H1 (cell line): Measurements from ENCODE around the gene FBLIM1. TPM values are rescaled to one million over a fixed set of nuclear protein-coding genes. Genes with fewer than 3 reads are reported as not detected.

ENCODE experiments used
- CTCF ChIA-PET: fragments of 300-600 bp; sonication (Branson Sonifier 250); formaldehyde crosslinking; loops from one replicate; lab custom pipeline; 2021; ENCODE audit not compliant: partially characterized antibody; lab: Charles Lee
- POLR2A ChIA-PET: fragments of 300-600 bp; sonication (Branson Sonifier 250); formaldehyde crosslinking; loops from one replicate; lab custom pipeline; 2021; ENCODE audit warnings: inconsistent platforms; ENCODE audit not compliant: partially characterized antibody; lab: Charles Lee
- DNase-seq, 2 experiments: peaks; one replicate each; pipeline versions ENCODE4 v3.0.0 to v3.0.0-alpha.2; 2010 to 2022; ENCODE audit warnings: low spot score in 2 of 2, low read depth in 1 of 2, mixed read lengths in 1 of 2
- FAIRE-seq: peaks from 2 replicates; lab custom pipeline; 2011; peaks lifted over from hg19 to GRCh38; lab: Jason Lieb, UNC
- H2AFZ ChIP-seq: 2 replicates; pipeline ENCODE4 v1.8.1; 2012; ENCODE audit warnings: low read length, inconsistent platforms
- H2AK5ac ChIP-seq: 2 replicates; pipeline ENCODE4 v1.6.1; 2013; ENCODE audit warnings: low read depth, low read length
- H2BK120ac ChIP-seq: replicated peaks from 2 replicates; pipeline ENCODE3; 2013; ENCODE audit warnings: low read depth, low read length, inconsistent platforms
- H2BK12ac ChIP-seq: 2 replicates; pipeline ENCODE4 v1.6.1; 2013; ENCODE audit warnings: low read depth, low read length
- H2BK15ac ChIP-seq: 2 replicates; pipeline ENCODE4 v1.6.1; 2013; ENCODE audit warnings: low read length
- H2BK20ac ChIP-seq: 2 replicates; pipeline ENCODE4 v1.6.1; 2013; ENCODE audit warnings: low read length
- H2BK5ac ChIP-seq: 2 replicates; pipeline ENCODE4 v1.6.1; 2013; ENCODE audit warnings: low read depth, low read length
- H3K14ac ChIP-seq: 2 replicates; pipeline ENCODE4 v1.6.1; 2013; ENCODE audit warnings: inconsistent platforms; ENCODE audit not compliant: insufficient read length
- H3K18ac ChIP-seq: 2 replicates; pipeline ENCODE4 v1.6.1; 2013; ENCODE audit warnings: low read length; ENCODE audit errors: extremely low read depth
- H3K23ac ChIP-seq: 2 replicates; pipeline ENCODE4 v1.6.1; 2013; ENCODE audit warnings: inconsistent platforms; ENCODE audit not compliant: insufficient read length
- H3K23me2 ChIP-seq: 2 replicates; pipeline ENCODE4 v1.6.1; 2013; ENCODE audit warnings: low read depth, low read length
- H3K27ac ChIP-seq: 2 replicates; pipeline ENCODE4 v1.6.1; 2011; ENCODE audit warnings: low read depth, low read length, inconsistent platforms
- H3K27me3 ChIP-seq, 4 experiments: replicated peaks in 1 of 4; 1 replicate in 1 of 4; 2 replicates in 3 of 4; pipeline versions ENCODE4 v1.6.1 to v1.8.1; 2011 to 2013; ENCODE audit warnings: low read length in 3 of 4, mild to moderate bottlenecking in 3 of 4, inconsistent platforms in 2 of 4, mixed read lengths in 2 of 4, moderate library complexity in 1 of 4; ENCODE audit not compliant: control insufficient read depth in 3 of 4, insufficient read depth in 3 of 4; ENCODE audit errors: extremely low read depth in 1 of 4
- H3K36me3 ChIP-seq, 4 experiments: 2 replicates each; pipeline versions ENCODE4 v1.6.1 to v1.8.1; 2011 to 2013; ENCODE audit warnings: mild to moderate bottlenecking in 4 of 4, low read length in 3 of 4, moderate library complexity in 2 of 4, control low read depth in 1 of 4, inconsistent platforms in 1 of 4; ENCODE audit not compliant: insufficient read depth in 4 of 4, control insufficient read depth in 2 of 4
- H3K4ac ChIP-seq: replicated peaks from 2 replicates; pipeline ENCODE3; 2013; ENCODE audit warnings: low read length, low read depth, mixed read lengths, inconsistent platforms; ENCODE audit not compliant: insufficient read length
- H3K4me1 ChIP-seq, 4 experiments: replicated peaks in 1 of 4; 1 replicate in 1 of 4; 2 replicates in 3 of 4; pipeline versions ENCODE4 v1.6.1 to v1.8.1; 2011 to 2013; ENCODE audit warnings: low read length in 3 of 4, inconsistent platforms in 2 of 4, mixed read lengths in 1 of 4; ENCODE audit not compliant: insufficient read depth in 4 of 4, control insufficient read depth in 3 of 4
- H3K4me2 ChIP-seq, 2 experiments: 2 replicates each; pipeline versions ENCODE4 v1.6.1 to v1.8.1; 2011 to 2013; ENCODE audit warnings: low read depth in 2 of 2, low read length in 2 of 2, control low read depth in 1 of 2, inconsistent platforms in 1 of 2, mild to moderate bottlenecking in 1 of 2; ENCODE audit not compliant: insufficient read depth in 1 of 2
- H3K4me3 ChIP-seq, 4 experiments: fragments of 200-600, 300-600 bp in 1 of 4; sonication (generic), shearing (Covaris generic), sonication (Bioruptor Twin) in 1 of 4; 2 replicates each; pipeline versions ENCODE4 v1.5.1 to v1.8.1; 2011 to 2016; ENCODE audit warnings: low read length in 4 of 4, low read depth in 3 of 4, control low read depth in 2 of 4, inconsistent platforms in 2 of 4, mild to moderate bottlenecking in 2 of 4, mixed read lengths in 1 of 4, moderate library complexity in 1 of 4; ENCODE audit not compliant: insufficient read depth in 2 of 4; ENCODE audit errors: extremely low read depth in 1 of 4
- H3K56ac ChIP-seq: replicated peaks from 2 replicates; pipeline ENCODE3; 2013; ENCODE audit warnings: low read depth, mild to moderate bottlenecking, mixed read lengths, low read length, inconsistent platforms; ENCODE audit not compliant: insufficient read length
- H3K79me1 ChIP-seq: 2 replicates; pipeline ENCODE4 v1.6.1; 2013; ENCODE audit warnings: low read depth, low read length, control low read depth
- H3K79me2 ChIP-seq, 2 experiments: 2 replicates each; pipeline versions ENCODE4 v1.6.1 to v1.8.1; 2012 to 2013; ENCODE audit warnings: low read length in 2 of 2, mild to moderate bottlenecking in 2 of 2, inconsistent platforms in 1 of 2; ENCODE audit not compliant: insufficient read depth in 2 of 2, control insufficient read depth in 1 of 2
- H3K9ac ChIP-seq, 4 experiments: replicated peaks in 1 of 4; 1 replicate in 1 of 4; 2 replicates in 3 of 4; pipeline versions ENCODE4 v1.6.1 to v1.8.1; 2011 to 2013; ENCODE audit warnings: low read depth in 3 of 4, low read length in 3 of 4, control low read depth in 2 of 4, mild to moderate bottlenecking in 2 of 4, moderate library complexity in 2 of 4, inconsistent platforms in 1 of 4; ENCODE audit errors: extremely low read depth in 1 of 4
- H3K9me3 ChIP-seq, 2 experiments: 2 replicates each; pipeline versions ENCODE4 v1.6.1 to v1.8.1; 2012 to 2013; ENCODE audit warnings: mild to moderate bottlenecking in 2 of 2, moderate library complexity in 2 of 2, control low read depth in 1 of 2, inconsistent platforms in 1 of 2, low read depth in 1 of 2, low read length in 1 of 2, mixed read lengths in 1 of 2; ENCODE audit not compliant: insufficient read depth in 2 of 2
- H4K20me1 ChIP-seq, 2 experiments: replicated peaks in 1 of 2; 2 replicates each; pipeline versions ENCODE3 to v1.8.1; 2011 to 2013; ENCODE audit warnings: inconsistent platforms in 2 of 2, low read length in 2 of 2, mild to moderate bottlenecking in 1 of 2; ENCODE audit not compliant: insufficient read depth in 2 of 2, control insufficient read depth in 1 of 2
- H4K5ac ChIP-seq: 2 replicates; pipeline ENCODE4 v1.6.1; 2013; ENCODE audit warnings: low read length, low read depth, mixed read lengths, inconsistent platforms; ENCODE audit not compliant: insufficient read length
- H4K8ac ChIP-seq: 2 replicates; pipeline ENCODE4 v1.8.0; 2013; ENCODE audit warnings: mild to moderate bottlenecking, moderate library complexity, low read length, inconsistent platforms; ENCODE audit not compliant: insufficient read depth; ENCODE audit errors: extremely low read depth
- H4K91ac ChIP-seq: replicated peaks from 2 replicates; pipeline ENCODE3; 2013; ENCODE audit warnings: low read length, mixed read lengths, inconsistent platforms; ENCODE audit not compliant: insufficient read length
- CBX5 ChIP-seq: fragments of 300-800, 300-1000 bp; sonication (generic); IDR thresholded peaks from 2 replicates; pipeline ENCODE4 v1.7.1; 2016; ENCODE audit warnings: antibody characterized with exemption, low read length, low read depth
- CREB1 ChIP-seq: IDR thresholded peaks from 2 replicates; pipeline ENCODE4 v1.6.1; 2012; ENCODE audit warnings: inconsistent platforms
- CTBP2 ChIP-seq: IDR thresholded peaks from 2 replicates; pipeline ENCODE4 v1.7.0; 2011; ENCODE audit warnings: borderline replicate concordance, mild to moderate bottlenecking, moderate library complexity, mixed read lengths, low read length; ENCODE audit not compliant: insufficient read depth, insufficient read length
- KDM4A ChIP-seq: IDR thresholded peaks from one replicate; pipeline ENCODE4 v1.7.1; 2012; ENCODE audit warnings: low read depth, mild to moderate bottlenecking, moderate library complexity, low read length, inconsistent platforms; ENCODE audit not compliant: severe bottlenecking
- NRF1 ChIP-seq: IDR thresholded peaks from 2 replicates; pipeline ENCODE4 v1.6.1; 2011; ENCODE audit warnings: mild to moderate bottlenecking, low read depth, low read length, improper control_type of control experiment
- RNF2 ChIP-seq: fragments of 200-900, 300-1000 bp; sonication (generic); IDR thresholded peaks from 2 replicates; pipeline ENCODE4 v1.7.1; 2016; ENCODE audit warnings: borderline replicate concordance, low read depth, mild to moderate bottlenecking, antibody characterized with exemption, low read length; ENCODE audit not compliant: poor library complexity, severe bottlenecking; ENCODE audit errors: missing control alignments
- WGBS, 2 experiments: shearing (Covaris generic) in 1 of 2; methylation state at CpG; one replicate each; pipeline versions ENCODE4 v1.1.6 to v1.1.7; 2013 to 2015; ENCODE audit warnings: low lambda C conversion rate in 2 of 2, mixed read lengths in 2 of 2, inconsistent platforms in 1 of 2, low coverage in 1 of 2, missing lambda C conversion rate in 1 of 2; ENCODE audit not compliant: insufficient replicate concordance in 2 of 2, insufficient coverage in 1 of 2, insufficient read length in 1 of 2; ENCODE audit errors: extremely low coverage in 1 of 2, missing lambda C conversion rate in 1 of 2; 5-methylcytosine and 5-hydroxymethylcytosine counted together
- polyA plus RNA-seq, 7 experiments: library from polyadenylated mRNA; depleted of rRNA in 3 of 7; stranded (reverse) in 5 of 7; unstranded in 2 of 7; fragments of >200 nt in 5 of 7; fragments of 200-250 nt in 2 of 7; gene quantifications; 1 replicate in 5 of 7; 2 replicates in 1 of 7; 4 replicates in 1 of 7; pipeline versions ENCODE4 v1.2.1 to v1.2.3, GENCODE V29; 2011 to 2013; ENCODE audit warnings: missing spikeins in 2 of 7, mixed read lengths in 2 of 7
- total RNA-seq: library from RNA; stranded (reverse); fragmentation: NEBNext Ultra II Directional; extraction: Animal tissue kit (Norgen Biotek cat#: 25700); gene quantifications from 2 replicates; pipeline ENCODE4 v1.2.1, GENCODE V29; 2021
- TF ChIP-seq, protein P1 (sequence below): IDR thresholded peaks from 2 replicates; pipeline ENCODE4 v1.6.1; 2011; ENCODE audit warnings: low read depth, mild to moderate bottlenecking, low read length; ENCODE audit not compliant: insufficient read depth
- TF ChIP-seq, protein P2 (sequence below): IDR thresholded peaks from 2 replicates; pipeline ENCODE4 v1.6.1; 2011; ENCODE audit warnings: low read length, improper control_type of control experiment

Gene FBLIM1
- total and polyA plus RNA-seq, 2 of the 8 experiments (the other 6 are each of a cell fraction or from before 2014, with no cell fraction given): 66.6 to 66.7 TPM

DNA sequence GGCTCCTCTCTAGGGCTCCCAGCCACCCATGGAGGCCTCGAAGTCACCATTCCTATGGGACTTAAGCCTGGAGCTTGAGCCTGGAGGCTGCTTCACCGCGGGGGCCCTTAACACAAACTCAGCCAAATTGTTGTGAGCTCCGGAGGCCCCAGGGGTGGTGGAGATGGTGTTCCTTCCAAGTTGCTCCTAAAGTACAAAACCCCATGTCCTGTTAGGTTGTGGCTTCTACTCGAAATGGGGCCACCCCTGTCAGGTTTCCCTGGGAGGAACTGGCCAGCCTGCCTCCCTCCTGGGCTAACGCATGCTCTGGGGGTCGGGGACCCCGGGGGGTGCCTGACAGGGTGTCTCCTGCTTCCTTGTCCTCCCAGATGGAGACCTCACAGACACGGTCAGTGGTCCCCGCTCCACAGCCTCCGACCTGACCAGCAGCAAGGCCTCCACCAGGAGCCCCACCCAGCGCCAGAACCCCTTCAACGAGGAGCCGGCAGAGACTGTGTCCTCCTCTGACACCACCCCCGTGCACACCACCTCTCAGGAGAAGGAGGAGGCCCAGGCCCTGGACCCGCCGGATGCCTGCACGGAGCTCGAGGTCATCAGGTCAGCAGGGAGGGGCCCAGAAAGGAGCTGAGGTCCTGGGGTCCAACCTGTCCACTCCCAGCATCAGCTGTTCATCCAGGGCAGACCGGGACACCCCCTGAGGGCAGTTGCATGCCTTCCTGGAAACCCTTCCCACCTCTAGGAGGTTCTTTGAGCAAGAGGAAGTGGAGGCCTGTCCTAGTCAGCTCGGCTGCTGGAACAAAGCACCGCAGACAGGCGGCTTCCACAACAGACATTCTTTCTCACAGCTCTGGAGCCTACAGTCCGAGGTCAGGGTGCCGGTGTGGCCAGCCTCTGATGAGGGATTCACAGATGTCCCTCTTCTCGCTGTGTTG is 33.4 kb upstream of the FBLIM1 start:
- Histone ChIP-seq H2BK120ac (no peak overlapping the region), H2BK12ac (no peak overlapping the region), H3K4me3 (no peak overlapping the region), H4K5ac (no peak overlapping the region), H3K4ac (no peak overlapping the region), H2BK15ac (no peak overlapping the region), H3K9ac (no peak overlapping the region), H3K14ac (no peak overlapping the region), H3K4me2 (no peak overlapping the region), H3K23ac (no peak overlapping the region), H3K4me1 (no peaks in the 10 kb centered on the region), H3K18ac (no peak overlapping the region), H2BK5ac (no peak overlapping the region), H3K36me3 (peaks cover 4 to 20% (median 11%) of the 10 kb centered on the region in 4 experiments; a peak in 5 of 8 replicates), H3K79me2 (no peaks in the 10 kb centered on the region), H2BK20ac (no peak overlapping the region), H2AFZ (no peak overlapping the region), H4K8ac (no peak overlapping the region), H3K23me2 (no peaks in the 10 kb centered on the region), H3K27ac (no peak overlapping the region), H3K27me3 (no peaks in the 10 kb centered on the region; a peak in 1 of 7 replicates), H3K79me1 (no peaks in the 10 kb centered on the region), H4K20me1 (peaks cover 0 to 2% of the 10 kb centered on the region in 2 experiments), H2AK5ac (no peak overlapping the region), H3K56ac (no peak overlapping the region), H3K9me3 (no peaks in the 10 kb centered on the region), H4K91ac (no peak overlapping the region)
- DNase-seq (no peak), FAIRE-seq (no peak)
- no peak for TF ChIP-seq CREB1
- TF ChIP-seq CBX5: no peak
- TF ChIP-seq, protein P1, sequence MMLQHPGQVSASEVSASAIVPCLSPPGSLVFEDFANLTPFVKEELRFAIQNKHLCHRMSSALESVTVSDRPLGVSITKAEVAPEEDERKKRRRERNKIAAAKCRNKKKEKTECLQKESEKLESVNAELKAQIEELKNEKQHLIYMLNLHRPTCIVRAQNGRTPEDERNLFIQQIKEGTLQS: no peak
- TF ChIP-seq KDM4A: no peak
- no peak for TF ChIP-seq RNF2
- TF ChIP-seq NRF1: no peak
- TF ChIP-seq, protein P2, sequence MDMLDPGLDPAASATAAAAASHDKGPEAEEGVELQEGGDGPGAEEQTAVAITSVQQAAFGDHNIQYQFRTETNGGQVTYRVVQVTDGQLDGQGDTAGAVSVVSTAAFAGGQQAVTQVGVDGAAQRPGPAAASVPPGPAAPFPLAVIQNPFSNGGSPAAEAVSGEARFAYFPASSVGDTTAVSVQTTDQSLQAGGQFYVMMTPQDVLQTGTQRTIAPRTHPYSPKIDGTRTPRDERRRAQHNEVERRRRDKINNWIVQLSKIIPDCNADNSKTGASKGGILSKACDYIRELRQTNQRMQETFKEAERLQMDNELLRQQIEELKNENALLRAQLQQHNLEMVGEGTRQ: no peak
- no peak for TF ChIP-seq CTBP2
- ChIA-PET POLR2A (interaction anchor here (0.5 to 1.3 kb wide), 3 partner anchors 12 to 132 kb away, joined by 3 read pairs; no protein-coding TSS in a partner anchor), CTCF (interaction anchor here (0.6 to 1.4 kb wide), 5 partner anchors 14 to 841 kb away, joined by 3 to 4 read pairs (median 3); no protein-coding TSS in a partner anchor)
- 91% methylated on average over 24 of the region's 26 CpGs; no CpG with 5 or more reads in 1 of the 2 experiments for WGBS, 2 experiments
